Renal cortical epithelial cell (primary cell): Measurements from ENCODE around the gene TRAF3. TPM values are rescaled to one million over a fixed set of nuclear protein-coding genes. Genes with fewer than 3 reads are reported as not detected.
"Not testable (repeated sequence)": the region's sequence is repeated elsewhere in the genome, so short reads cannot be mapped to it uniquely, and the experiment has no call there.

Experiments used
- DNase-seq: peaks from one replicate; pipeline ENCODE4 v3.0.0-alpha.2; 2011; ENCODE audit warnings: low read depth
- total RNA-seq: library from RNA; depleted of rRNA; stranded (reverse); fragments of >200 nt; gene quantifications from 2 replicates; pipeline ENCODE4 v1.2.3, GENCODE V29; 2014

The TRAF3 gene
- total RNA-seq, 1 donor from 2014 or later, result 59.5 TPM

DNA sequence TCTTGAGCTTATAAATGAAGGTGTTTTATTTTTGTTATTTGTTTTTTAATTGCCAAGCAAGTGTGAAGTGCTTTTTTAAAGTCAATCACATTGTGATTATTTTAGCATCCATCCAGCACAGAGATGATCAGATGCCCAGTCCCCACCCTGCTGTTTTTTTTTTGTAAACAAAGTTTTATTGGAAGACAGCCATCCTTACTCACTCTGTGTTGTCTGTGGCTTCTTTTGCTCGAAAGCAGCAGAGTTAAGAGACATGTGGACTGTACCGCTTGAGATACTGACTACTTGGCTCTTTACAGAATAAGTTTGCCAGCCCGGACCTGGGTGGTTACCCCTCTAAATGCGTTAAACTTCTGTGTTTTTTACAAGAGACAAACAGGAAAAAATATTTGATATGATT lies 114.3 kb downstream of the TRAF3 start:
- no peak for DNase-seq

DNA sequence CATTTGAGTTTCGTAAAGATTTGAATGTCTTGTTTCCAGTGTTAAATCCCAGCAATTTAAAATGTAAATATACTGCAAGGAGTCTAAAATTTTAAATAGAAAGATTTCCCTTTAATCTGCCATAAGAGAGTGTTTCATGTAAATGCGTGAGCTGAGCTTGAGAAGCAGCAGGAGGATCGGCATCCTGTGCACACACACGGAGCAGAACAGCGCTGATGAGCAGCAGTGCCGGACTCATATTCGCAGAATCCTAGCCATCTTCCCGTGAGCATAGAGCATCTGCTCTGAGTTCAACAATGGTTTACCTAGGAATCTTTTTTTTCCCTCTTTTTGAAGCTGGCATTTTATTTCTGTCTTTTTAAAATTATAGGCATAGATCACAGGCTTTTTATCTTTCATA lies 115.4 kb downstream of the TRAF3 start:
- no peak for DNase-seq

- DNase-seq, result no peak
Measured at GRCh38 chr14:102893452-102893851, 116.2 kb downstream of the TRAF3 start.

DNA sequence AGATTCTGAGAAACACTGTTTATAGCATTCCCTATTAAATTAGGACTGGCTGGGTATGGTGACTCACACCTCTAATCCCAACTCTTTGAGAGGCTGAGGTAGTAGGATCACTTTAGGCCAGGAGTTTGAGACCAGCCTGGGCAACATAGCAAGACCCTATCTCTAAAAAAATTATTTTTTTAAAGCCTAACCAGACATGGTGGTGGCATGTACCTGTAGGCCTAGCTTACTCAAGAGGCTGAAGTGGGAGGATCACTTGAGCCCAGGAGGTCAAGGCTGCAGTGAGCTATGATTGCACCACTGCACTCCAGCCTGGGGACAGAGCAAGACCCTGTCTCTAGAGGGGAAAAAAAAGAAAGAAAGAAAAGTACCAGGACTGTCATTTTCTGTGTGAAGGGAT lies 119.5 kb downstream of the TRAF3 start:
- not testable (repeated sequence) for DNase-seq

- no peak for DNase-seq
Measured at GRCh38 chr14:102897299-102898027, 120.2 kb downstream of the TRAF3 start.

DNA sequence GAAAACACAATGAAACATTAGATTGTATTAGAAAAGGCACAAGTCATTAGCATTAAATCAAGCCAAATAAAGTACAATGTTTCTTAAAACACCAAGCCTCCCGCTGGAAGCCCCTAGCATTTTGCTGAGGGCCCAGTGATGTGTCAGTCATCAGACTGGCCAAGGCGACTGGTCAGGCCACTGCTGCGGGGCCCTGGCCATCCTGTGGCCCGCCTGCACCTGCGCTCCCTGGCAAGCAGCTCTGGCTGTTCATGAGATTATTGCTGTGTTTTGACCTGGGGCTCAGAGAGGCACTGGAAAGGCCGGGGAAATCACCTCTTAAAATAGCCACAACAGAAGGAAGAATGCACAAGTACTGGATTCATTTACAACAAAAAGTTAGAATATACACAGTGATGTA lies 121.0 kb downstream of the TRAF3 start:
- no peak for DNase-seq

DNA sequence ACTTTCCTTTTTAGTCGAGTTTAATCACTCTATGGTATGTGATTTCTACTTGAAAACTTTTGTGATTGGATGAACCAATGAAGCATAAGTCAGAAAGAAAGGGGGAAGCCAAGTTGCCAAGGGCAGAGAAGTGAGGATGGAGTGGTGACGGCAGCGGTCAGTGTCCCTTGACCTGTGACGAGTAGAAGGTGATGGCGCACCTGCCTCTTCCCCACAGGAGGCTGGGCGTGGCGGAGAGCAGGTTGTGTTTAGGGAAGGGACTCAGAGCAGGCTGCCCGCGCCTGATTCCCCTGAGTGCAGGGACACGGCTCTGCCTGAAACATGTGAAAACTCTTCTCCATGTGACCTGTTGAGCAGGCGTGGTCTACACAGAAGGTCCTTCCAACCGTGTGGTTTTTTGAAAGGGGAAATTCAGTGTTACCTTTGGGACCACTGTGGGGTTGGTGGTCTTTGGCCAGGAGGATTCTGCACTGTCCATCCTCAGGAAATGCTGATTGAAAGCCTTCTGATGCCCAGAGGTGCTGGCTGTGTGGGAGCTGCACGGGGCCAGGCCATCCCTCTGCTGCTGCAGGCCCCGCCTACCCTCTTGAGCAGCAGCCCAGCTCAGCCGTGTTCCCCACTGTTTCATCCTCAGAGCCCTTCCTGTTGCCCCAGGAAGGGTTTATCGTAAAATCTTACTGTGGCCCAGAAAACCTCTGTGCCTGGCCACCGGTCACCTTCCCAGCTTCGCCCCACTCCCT lies 121.7 kb downstream of the TRAF3 start:
- DNase-seq, result no peak

- DNase-seq, result no peak
Measured at GRCh38 chr14:102899516-102899900, 122.3 kb downstream of the TRAF3 start.

DNA sequence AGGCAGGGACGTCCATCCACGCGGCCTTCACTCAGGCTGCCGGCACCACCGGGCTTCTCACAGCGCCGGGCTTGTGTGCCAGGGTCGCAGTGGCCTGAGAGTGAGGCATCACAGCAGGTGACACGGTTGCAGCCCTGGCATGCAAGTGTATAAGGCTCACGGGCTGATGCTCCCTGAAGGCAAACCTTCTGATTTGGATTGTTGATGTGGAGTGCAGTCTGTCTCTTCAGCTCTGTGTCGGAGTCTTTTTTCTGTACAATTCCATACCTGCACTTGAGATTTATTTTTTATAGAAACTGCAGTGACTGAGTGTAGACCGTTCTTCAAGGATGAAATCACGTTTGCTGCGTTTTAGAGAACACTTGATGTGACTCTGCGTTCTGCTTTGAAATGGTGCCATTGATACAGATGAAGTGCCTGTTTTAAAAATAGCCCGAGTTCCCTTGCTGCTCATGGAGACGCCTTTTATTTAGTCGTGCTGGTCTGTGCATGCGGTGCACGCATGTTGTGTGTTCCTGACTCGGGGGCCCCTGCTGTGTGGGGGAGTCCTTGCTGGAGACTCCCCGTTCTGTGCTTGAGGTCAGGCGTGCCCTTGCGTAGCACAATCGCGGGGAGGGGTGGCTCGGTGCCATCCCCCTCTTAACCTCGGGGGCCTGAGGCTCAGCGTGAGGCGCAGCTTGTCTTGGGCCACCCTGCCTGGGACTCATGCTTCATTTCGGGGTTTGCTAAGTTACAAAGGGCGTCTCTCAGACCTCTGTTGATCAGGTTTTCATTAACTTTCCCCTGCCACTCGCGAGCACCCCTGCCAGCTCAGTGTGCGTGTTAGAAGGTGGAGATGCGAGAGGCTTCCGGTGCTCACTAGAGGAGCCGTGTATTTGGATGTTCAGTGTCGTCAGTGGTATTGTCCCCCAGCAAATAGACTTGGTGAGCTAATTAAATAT lies 123.7 kb downstream of the TRAF3 start:
- no peak for DNase-seq

DNA sequence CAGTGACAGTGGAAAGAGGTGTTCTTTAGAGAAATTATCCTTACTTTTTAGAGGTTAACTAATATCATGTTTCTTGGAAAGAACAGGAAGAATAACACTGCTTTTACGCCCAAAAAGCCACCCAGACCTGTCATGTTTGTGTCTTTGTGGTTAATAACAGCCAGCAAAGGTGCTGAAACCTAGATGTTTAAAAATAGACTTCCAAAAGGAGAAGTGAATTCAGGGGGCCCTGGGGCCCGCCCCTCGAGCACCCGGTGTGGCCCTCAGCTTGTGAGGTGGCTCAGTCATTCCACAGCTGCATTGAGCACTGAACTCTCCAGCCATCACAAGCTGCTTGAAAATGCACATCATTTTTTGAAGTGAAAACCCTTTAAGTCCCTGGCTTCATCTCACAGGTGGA lies 124.4 kb downstream of the TRAF3 start:
- DNase-seq, result no peak

GRCh38 chr14:102902086-102902485 lies 124.8 kb downstream of the TRAF3 start:
- no peak for DNase-seq

GRCh38 chr14:102902523-102903247 lies 125.4 kb downstream of the TRAF3 start:
- DNase-seq, result no peak

- no peak for DNase-seq
Measured at GRCh38 chr14:102903248-102903888, 126.1 kb downstream of the TRAF3 start.

- DNase-seq, result no peak
Measured at GRCh38 chr14:102903889-102904512, 126.8 kb downstream of the TRAF3 start.

DNA sequence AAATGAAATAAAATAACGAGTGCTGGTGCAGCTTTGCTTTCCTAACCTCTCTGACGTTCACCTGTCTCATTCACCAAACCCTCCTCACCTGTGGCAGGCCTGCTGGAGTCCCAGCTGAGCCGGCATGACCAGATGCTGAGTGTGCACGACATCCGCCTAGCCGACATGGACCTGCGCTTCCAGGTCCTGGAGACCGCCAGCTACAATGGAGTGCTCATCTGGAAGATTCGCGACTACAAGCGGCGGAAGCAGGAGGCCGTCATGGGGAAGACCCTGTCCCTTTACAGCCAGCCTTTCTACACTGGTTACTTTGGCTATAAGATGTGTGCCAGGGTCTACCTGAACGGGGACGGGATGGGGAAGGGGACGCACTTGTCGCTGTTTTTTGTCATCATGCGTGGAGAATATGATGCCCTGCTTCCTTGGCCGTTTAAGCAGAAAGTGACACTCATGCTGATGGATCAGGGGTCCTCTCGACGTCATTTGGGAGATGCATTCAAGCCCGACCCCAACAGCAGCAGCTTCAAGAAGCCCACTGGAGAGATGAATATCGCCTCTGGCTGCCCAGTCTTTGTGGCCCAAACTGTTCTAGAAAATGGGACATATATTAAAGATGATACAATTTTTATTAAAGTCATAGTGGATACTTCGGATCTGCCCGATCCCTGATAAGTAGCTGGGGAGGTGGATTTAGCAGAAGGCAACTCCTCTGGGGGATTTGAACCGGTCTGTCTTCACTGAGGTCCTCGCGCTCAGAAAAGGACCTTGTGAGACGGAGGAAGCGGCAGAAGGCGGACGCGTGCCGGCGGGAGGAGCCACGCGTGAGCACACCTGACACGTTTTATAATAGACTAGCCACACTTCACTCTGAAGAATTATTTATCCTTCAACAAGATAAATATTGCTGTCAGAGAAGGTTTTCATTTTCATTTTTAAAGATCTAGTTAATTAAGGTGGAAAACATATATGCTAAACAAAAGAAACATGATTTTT lies 128.2 kb downstream of the TRAF3 start:
- DNase-seq, result no peak

GRCh38 chr14:102906616-102907302 lies 129.5 kb downstream of the TRAF3 start:
- no peak for DNase-seq

GRCh38 chr14:102907303-102907844 lies 130.1 kb downstream of the TRAF3 start:
- DNase-seq, result no peak

DNA sequence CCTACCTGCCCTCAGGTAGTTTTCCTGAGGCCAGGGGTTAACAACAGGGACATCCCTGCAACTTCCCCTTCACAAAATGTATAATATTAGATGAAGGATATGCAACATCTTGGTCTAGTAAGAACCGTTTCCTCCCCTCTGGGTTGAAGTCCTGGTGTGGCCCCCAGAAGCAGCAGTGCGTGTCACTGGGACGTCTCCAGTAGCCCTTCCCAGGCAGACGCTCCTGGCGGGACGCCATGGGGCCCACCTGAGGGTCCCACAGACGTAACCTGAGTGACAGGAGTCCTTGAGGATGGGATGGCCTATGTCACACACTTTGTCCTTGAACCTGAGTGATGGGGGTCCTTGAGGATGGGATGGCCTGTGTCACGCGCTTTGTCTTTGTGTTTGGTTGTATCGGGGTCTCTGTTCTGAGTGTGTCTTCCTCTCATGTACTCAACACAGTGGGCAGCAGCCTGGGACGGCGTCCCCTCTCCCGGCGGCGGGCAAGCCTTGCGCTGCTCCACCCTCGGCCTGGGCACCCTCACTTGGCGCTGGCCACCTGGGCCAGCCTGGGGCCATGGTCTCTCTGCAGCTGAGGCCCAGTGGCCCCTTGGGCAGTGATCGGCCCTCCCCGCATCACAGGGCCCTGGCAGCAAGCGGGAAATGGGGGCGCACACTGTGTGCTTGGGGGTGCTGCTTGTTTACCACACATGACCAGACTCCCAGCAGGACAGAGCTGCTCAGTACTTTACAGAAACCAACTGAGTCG lies 130.9 kb downstream of the TRAF3 start:
- DNase-seq, result no peak
